Stimulated activated CD8-positive, alpha-beta memory T cell treated with anti-CD3 and anti-CD28 coated beads, Interleukin-4, amount 100 ng/mL, for 48 hours (primary cell): ENCODE data around the gene IL20RB.

Experiments used
- DNase-seq: peaks from one replicate; pipeline ENCODE4 v3.0.0-alpha.2; 2020

Gene IL20RB, protein sequence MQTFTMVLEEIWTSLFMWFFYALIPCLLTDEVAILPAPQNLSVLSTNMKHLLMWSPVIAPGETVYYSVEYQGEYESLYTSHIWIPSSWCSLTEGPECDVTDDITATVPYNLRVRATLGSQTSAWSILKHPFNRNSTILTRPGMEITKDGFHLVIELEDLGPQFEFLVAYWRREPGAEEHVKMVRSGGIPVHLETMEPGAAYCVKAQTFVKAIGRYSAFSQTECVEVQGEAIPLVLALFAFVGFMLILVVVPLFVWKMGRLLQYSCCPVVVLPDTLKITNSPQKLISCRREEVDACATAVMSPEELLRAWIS

DNA sequence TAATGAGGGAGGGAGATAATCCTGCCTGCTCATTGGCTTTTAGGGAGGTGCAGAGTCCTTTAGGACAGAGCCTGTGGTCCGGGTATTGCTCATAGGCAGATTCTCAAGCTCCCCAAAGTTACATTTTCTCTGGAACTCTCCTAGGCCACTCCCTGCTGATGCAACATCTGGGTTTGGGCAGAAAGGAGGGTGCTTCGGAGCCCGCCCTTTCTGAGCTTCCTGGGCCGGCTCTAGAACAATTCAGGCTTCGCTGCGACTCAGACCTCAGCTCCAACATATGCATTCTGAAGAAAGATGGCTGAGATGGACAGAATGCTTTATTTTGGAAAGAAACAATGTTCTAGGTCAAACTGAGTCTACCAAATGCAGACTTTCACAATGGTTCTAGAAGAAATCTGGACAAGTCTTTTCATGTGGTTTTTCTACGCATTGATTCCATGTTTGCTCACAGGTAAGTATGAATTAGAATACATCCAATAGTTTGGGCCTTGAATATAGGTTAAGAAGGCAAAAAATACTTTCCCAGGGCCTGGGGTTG is at the start of gene IL20RB:
IL20RB (plus strand) TSS at position 233 of the 538 bp plus-strand sequence; CDS start at position 364, 131 bp downstream.
- no peak for DNase-seq

DNA sequence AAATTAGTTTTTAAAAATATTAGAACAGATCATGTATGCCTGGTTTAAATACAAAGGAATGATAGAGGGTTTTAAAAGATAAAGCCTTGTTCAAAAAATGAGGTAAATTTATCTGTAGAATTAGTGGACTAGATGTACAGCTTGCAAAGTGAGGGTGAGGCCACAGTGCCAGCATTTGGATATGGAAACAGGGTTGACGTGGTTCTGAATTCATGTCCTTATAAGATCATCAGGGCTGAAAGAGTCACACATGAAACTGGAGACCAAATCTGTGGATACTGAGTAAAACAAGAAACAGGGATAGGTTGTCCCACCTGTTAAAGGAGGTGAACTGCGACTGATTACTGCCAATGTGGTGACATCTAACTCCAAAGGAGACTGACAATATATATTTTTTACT is 49.5 kb upstream of the IL20RB start:
- no peak for DNase-seq

DNA sequence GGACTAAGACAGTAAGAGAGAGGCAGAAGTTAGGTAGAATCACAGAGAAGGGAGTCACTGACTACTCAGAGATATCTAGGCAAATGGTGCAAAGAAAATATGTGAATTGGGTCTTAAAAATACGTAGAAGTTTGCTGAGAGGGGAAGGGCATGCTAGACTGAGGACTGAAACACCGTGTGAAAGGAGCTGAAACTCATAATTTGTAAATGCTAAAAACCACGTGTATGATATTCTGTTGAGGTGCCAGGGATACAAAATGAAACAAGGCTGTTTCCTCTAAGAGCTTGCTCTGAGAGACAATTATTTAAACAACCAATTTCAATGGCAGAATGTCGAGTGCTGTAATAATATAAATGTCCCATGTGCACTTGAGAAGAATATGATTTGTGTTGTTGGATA is 48.6 kb upstream of the IL20RB start:
- DNase-seq, result no peak

DNA sequence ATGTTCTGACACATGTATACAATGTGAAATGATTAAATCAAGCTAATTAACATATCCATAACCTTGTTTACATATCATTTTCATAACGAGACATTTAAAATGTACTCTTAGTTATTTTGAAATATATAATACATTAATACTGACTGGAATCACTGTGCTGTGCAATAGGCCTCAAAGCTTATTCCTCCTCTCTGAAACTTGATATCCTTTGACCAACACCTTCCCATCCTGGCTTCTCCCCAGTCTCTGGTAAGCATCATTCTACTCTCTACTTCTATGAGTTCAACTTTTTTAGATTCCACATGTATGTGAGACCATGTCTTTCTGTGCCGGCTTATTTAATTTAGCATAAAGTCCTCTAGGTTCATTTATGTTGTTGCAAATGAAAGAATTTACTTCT is 47.1 kb upstream of the IL20RB start:
- DNase-seq, result no peak

DNA sequence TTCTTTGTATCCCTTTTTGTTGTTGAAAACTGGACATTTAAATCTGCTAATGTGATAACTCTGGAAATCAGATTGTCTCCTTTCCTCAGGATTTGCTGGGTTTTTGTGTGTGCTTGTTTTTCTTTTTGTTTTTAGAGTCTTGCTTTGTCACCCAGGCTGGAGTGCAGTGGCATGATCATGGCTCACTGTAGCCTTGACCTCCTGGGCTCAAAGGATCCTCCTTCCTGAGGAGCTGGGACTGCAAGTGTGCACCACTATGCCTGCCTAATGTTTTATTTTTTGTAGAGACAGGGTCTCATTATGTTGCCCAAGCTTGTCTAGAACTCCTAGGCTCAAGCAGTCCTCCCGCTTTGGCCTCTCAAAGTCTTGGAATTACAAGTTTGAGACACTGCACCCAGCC is 44.6 kb upstream of the IL20RB start:
- DNase-seq, result no peak

DNA sequence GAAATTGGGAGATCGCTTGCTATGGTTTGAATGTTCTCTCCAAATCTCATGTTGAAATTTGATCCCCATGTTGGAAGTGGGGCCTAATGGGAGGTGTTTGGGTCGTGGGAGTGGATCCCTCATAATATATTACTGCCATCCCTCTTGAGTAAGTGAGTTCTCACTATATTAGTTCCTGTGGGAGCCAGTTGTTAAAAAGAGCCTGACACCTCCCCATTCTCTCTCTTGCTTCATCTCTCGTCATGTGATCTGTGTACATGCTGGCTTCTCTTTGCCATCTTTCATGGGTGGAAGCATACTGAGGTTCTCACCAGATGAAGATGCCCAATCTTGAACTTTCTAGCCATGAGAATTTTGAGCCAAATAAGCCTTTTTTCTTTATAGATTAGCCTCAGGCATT is 43.0 kb upstream of the IL20RB start:
- DNase-seq, result no peak

DNA sequence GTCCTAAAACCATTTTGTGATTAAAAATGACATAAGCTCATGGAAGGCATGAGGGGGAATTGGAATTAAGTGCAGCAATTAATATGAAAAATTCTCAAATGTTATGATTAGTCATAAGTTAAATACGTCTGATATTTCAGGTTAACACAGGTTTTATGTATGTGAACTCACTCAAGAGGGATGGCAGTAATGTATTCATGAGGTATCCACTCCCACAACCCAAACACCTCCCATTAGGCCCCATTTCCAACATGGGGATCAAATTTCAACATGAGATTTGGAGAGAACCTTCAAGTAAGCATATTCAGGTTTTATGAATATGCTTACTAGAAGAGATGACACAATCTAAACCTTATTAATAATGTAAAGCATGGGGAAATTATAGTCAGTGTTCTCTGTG is 41.6 kb upstream of the IL20RB start:
- DNase-seq, result no peak

DNA sequence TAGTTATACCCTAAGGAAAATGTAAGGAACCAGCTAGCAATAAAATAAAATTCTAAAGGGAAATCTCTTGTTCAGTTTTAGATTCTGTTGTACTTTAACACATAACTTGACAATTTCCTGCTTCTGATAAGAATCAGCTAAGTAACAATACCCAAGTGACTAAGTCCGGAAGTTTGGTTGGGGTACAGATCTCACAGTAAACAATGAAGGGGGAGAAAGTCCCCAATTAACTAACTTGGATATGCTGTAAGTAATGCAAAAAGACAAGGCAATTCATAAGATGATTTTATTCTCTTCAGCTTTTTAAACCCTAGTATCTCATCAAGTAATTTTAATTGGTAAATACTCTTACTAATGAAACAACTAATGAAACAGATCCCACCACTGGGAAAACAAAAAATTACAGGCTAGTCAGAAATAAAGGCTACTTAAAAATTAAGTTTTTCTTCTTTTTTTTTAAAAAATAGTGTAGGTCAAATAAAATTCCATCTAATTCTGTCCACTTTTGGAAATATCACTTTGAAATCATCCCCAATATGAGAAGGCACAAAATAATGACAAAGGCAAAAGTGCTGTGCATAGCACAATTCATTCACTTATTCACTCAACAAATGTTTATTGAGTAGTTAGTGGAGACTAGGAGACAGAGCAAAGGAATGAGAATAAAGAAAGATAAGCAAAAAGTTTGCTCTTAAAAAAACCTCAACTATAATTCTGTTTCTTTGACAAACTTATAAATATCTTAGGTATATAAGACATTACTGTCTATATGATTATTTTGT is 37.8 kb upstream of the IL20RB start:
- DNase-seq, result no peak

DNA sequence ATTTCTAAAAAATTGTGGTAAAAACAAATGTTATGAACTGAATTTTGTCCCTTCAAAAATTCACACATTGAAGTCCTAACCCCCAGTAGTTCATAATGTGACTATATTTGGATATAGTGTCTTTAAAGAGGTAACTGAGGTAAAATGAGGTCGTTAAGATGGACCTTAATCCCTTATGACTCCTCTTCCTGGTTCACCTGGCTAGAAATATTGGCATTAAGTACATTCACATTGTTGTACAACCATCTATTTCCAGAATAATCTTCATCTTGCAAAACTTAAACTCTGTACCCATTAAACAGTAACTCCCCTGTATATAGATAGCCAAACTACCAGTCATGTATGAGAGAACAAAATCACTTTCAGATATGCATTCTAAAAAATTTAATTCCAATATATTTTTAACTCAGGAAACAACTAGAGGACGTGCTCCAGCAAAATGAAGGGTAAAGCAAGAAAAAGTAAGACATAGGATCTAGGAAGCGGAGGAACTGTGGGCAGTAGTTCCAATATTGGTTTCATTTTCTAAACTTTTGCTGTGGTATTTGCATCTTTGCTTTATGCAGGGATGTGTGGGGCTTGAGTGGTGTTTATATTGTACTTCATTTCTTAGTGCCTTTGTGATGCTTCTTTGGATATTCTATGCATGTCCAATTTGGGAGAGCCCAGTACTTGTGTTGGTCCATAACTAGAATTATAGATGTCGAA is 36.7 kb upstream of the IL20RB start:
- no peak for DNase-seq

DNA sequence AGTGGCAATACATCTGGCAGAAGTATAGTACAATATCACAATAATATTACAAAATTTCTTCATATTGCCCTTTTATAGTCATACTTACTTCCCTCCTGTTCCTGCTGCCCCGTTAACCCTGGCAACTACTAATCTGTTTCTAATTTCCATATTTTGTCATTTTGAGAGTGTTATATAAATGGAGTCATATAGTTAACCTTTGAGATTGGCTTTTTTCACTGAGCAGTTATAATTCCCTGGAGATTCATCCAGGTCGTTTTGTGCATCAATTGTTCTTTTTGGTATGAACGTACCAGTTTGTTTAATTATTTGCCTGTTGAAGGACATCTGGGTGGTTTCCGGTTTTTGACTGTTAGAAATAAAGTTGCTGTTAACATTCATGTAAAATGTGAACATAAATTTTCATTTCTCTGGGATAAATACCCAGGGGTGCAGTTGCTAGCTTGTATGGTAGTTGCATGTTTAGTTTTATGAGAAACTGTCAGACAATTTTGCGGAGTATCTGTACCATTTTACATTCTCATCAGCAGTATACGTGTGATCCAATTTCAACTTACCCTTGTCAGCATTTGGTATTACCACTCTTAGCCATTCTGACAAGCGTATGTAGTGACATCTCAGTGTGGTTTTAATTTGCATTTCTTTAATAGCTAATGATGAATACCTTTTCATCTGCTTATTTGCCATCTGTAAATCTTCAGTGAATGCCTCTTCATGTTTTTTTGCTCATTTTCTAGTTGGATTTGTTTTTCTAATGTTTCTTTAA is 32.2 kb upstream of the IL20RB start:
- DNase-seq, result no peak

DNA sequence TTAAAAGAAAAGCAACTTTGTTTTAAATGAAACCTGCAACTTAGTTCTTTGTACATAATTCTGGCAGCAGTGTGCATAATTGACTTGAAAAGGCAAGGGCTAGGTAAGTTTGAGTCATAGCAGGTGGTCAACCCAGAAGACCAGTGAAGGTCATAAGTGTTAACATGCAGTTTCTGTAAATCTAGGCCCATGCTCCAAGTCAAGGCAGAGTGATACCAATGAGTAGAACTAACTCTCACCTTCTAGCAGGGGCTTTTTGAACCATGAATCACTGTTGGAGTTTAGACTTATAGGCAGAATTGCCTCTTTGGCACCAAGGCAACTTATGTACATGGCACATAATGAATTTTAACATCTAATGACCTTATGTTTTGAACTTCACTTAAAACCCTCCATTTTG is 29.5 kb upstream of the IL20RB start:
- no peak for DNase-seq

DNA sequence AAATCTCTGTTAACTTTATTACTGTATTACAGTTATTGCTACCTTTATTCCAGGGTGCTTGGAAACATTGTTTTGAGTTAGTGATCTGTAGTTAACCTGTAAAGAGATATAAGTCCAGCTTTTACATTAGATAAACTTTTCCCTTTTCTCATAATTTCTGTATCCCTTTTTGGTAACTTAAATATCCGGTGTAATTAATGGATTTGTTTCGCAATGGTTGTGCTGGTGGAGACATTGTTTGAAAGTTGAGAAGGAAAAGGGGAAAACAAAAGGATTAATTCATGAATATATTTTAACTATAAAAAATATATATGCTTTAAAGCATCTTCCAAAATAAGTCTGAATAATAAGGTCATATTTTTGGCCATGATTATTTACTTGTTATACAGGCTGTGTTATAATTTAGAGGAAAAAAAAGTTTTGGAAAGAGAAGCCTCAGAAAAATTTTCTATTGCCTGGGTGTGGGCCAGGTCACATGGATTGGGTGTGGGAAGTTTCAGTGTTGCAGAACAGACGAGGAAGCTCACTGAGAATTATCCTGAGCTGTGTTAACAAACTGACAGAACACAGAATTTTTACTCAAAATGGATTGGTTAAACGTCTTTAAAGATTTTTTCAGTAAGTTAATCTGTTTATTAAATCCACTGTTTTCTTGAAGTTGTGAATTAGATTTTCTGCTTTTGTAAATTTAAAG is 27.7 kb upstream of the IL20RB start:
- DNase-seq, result no peak

DNA sequence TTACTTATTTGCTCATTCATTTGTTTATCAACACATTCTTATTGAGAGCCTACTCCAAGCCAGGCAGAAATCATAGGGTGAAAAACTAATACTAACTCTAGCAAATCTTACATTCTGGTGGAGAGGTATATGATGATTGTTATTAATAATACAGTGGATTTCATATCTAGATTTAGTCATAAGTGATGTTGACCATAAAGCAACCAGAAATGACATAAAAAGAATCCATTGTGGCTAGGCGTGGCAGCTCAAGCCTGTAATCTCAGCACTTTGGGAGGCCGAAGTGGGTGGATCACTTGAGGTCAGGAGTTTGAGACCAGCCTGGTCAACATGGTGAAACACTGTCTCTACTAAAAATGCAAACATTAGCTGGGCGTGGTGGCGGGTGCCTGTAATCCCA is 26.2 kb upstream of the IL20RB start:
- DNase-seq, result no peak

DNA sequence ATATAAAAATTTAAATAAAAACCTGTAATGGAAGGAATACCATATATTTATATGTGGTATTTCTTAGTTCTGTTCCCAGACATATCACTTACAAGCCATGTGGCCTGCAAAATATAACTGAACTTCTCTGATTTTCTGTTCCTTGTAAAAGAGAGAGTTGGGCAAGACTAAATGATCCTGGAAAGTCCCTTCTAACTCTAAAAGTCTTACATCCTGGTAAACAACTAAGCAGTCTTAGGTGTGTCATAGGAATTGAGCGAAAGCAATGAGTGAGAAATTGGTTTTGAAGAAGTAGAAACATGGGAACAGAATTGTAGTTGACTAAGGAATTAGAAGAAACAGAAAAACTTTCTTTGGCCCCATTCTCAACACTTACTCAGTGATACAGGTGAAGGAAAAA is 25.3 kb upstream of the IL20RB start:
- DNase-seq, result no peak

DNA sequence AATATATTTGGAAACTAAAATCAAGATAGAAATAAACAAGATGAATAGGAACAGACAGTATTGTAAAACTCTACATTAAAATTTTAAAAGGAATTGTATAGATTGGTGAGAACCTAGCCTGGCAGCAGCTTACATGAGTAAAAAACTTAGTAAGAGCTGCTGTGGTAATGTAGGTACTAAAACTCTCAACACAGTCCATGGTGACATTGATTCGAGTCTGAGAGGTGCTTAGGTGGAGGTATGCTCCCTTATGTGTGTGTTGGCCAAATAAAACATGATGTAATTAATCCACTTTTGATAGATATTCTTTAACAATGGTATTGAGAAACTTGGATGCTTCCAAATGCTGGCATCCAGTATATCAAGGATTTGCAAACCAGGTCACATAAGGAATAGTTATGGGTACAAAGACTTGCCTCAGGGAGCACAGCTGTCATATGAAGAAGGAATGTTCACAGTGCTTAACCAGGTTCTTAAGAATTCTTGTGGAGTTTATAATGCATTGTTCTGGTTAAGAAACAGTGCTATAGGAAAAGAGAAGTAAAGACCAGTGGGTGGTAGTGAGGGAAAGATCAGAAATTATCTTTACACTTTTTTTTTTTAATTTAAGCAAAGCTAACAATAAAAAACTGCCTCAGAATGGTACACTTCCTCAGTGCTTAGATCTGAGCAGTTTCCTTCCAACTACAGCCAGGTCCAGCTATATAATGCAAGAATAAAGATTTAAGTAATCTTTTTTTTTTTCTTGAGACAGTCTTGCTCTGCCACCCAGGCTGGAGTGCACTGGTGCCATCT is 24.6 kb upstream of the IL20RB start:
- no peak for DNase-seq

DNA sequence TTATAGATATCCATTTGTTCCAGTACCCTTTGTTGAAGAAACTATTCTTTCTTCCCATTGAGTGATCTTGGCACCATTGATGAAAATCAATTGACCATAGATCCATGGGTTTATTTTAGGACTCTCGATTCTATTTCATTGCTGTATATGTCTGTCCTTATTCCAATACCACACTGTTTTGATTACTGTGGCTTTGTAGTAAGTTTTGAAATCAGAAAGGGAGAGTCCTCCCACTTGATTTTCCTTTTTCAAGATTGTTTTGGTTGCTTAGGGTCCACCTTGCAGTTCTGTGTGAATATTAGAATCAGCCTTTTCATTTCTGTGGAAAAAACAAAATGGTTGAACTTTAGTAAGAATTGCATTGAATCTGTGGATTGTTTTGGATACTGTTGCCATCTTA is 20.6 kb upstream of the IL20RB start:
- no peak for DNase-seq

DNA sequence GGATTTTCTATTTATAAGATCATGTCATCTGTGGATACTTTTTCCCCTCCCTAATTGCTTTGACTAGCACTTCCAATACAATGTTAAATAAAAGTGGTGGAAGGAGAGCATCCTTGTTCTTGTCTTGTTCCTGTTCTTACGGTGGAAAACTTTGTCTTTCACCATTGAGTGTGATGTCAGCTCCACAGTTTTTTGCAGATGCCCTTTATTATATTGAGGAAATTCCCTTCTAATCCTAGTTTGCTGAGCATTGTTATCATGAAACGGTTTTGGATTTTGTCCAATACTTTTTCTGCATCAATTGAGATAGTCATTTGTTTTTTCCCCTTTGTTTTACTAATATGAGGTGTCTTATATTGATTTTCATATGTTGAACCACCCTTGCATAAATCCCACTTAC is 19.9 kb upstream of the IL20RB start:
- DNase-seq, result no peak

DNA sequence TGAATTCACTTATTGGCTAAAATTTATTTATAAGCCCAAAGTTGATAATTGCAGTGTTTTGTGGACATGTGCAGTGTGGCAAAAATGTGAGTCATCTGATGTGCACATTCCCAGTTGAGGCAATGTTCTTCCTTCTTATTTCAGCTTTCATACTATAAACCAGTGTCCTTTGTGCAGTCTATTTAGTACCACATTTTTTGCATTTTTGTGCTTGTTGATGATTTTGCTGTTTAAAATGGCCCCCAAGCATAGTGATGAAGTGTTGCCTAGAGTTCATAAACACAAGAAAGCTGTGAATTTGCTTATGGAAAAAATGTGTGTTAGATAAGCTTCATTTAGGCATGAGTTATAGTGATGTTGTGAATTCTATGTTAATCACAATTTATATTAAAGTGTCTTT is 19.4 kb upstream of the IL20RB start:
- no peak for DNase-seq

DNA sequence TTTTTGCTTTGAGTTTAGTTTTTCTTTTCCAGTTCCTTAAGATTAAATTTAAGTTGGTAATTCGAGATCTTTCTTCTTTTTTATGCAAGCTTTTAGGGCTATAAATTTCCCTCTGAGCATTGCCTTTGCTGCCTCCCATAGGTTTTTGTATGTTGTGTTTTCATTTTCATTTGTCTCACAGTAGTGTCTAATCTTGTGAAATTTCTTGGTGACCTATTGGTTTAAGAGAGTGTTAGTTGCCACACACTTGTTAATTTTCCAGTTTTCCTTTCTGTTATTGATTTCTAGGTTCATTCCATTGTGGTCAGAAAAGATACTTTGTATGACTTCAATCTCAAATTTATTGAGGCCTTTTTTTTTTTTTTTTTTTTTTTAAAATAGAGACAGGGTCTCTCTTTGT is 18.3 kb upstream of the IL20RB start:
- no peak for DNase-seq

DNA sequence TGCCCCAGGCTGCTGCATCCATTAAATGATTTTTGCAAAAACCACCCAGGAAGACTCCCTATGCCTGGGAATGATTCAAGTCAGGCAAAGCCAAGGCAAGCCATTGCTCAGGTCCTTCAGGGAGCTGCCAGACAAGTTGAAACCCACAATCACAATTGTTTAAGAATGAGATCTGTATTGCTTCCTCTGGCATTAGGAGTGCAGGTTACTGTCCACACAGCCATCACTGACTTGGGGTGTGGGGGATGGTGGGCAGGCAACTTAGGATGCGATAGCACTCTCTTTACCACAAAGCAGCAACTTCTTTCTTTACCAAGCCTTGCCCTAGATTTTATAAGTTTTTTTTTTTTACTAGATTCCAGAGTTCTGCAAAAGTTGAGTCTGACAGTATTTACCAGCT is 15.0 kb upstream of the IL20RB start:
- DNase-seq, result no peak

DNA sequence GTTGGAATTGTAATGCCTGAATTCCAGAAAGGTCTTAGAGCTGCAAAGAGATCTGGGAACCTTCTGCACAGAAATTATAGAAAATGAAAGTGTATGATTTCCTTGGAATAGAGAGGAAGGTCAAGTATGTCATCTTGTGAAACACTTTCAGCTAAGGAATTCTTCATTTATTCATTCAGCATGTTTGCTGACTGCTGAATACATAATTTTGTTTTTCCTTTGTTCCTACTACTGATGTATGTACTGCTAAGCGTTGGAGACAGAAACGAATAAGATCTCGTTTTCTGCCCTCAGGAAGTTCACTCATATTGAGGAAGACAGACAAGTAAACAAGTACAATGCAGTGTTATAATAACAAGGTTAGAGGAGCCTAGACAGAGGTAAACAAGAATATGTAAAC is 14.3 kb upstream of the IL20RB start:
- no peak for DNase-seq
